ENCODE data around the gene TNFRSF8. TPM values are rescaled to one million over a fixed set of nuclear protein-coding genes. Genes with fewer than 3 reads are reported as not detected.

TNFRSF8 gene
- total RNA-seq, 1 donor from 2014 or later = 0.52 TPM

DNA sequence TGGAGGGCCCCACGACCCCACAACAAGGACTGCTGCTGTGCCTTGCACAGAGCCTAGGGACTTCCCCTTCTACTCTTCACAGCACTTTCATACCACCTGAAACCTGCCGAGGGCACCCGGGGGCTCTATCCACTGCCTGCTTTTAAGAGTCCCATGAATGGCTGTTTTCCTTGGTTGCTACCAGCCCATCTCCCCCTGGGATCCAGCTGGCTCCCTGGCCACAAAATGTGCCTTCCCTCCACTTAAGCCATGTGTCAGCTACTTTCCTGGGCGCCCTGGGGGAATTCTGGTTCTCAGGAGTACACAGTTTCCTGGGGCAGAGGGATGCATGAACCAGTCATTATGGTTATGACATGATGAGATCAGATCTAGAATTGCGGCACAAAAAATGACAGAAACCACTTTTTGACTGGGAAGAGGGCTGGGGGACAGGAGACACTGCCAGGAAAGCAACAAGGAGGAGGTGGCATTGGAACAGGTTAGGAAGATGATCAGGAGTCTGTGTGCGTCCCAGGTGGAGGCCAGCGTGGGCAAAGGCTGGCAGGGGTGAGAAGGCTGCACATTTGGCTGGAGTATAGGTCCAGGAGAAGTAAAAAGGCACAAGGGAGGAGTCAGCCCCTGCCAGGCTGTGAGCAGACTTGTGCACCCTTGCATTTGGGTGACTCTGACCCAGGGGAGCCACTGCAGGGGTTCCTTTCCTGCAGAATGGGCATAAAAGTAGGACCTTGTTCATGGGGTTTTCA lies 3.2 kb upstream of the TNFRSF8 start:
- H3K4me1 ChIP-seq (ENCODE audit: control insufficient read depth in 3 of 3, insufficient read depth in 3 of 3, low read length in 3 of 3) = peaks cover 0 to 11% (median 10%) of the 10 kb centered on the region in 3 donors
- no peaks in the 10 kb centered on the region for H3K36me3 ChIP-seq (ENCODE audit: control insufficient read depth in 3 of 3, insufficient read depth in 3 of 3, low read length in 3 of 3)
- no peaks in the 10 kb centered on the region for H3K9me3 ChIP-seq (ENCODE audit: control insufficient read depth in 3 of 3, low read length in 3 of 3)
- H3K9ac ChIP-seq (ENCODE audit: low read depth in 1 of 3, low read length in 3 of 3) = no peak overlapping the region
- no peak overlapping the region for H3K4me3 ChIP-seq (ENCODE audit: low read length in 3 of 3)
- no peak overlapping the region for H3K27ac ChIP-seq (ENCODE audit: low read depth, low read length)
- H3K27me3 ChIP-seq (ENCODE audit: control insufficient read depth in 3 of 3, insufficient read depth in 3 of 3, low read length in 3 of 3) = peaks cover 22 to 37% (median 27%) of the 10 kb centered on the region in 3 donors

DNA sequence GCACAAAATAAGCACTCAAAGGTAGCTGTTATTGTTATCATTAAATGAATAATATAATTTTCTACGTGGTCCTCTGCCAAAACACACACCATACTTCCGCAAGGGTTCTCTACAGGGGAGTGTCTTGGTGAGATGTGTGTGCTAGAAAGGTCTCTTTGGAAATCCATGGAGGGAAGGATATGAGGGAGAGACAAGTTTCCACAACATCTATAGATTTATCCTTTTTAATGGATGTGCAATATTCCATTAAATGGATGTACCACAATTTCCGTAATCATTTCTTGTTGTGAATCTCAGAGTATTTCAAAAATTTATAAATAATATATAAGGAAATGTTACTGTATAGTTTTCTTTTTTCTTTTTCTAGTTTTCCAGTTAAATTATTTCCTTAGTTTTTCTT lies 2.6 kb upstream of the TNFRSF8 start:
- Histone ChIP-seq H3K36me3 (ENCODE audit: control insufficient read depth in 3 of 3, insufficient read depth in 3 of 3, low read length in 3 of 3) (no peaks in the 10 kb centered on the region), H3K9ac (ENCODE audit: low read depth in 1 of 3, low read length in 3 of 3) (no peak overlapping the region), H3K27me3 (ENCODE audit: control insufficient read depth in 3 of 3, insufficient read depth in 3 of 3, low read length in 3 of 3) (peaks cover 24 to 40% (median 28%) of the 10 kb centered on the region in 3 donors), H3K4me3 (ENCODE audit: low read length in 3 of 3) (no peak overlapping the region), H3K27ac (ENCODE audit: low read depth, low read length) (no peak overlapping the region), H3K9me3 (ENCODE audit: control insufficient read depth in 3 of 3, low read length in 3 of 3) (no peaks in the 10 kb centered on the region), H3K4me1 (ENCODE audit: control insufficient read depth in 3 of 3, insufficient read depth in 3 of 3, low read length in 3 of 3) (peaks cover 0 to 11% (median 10%) of the 10 kb centered on the region in 3 donors)

DNA sequence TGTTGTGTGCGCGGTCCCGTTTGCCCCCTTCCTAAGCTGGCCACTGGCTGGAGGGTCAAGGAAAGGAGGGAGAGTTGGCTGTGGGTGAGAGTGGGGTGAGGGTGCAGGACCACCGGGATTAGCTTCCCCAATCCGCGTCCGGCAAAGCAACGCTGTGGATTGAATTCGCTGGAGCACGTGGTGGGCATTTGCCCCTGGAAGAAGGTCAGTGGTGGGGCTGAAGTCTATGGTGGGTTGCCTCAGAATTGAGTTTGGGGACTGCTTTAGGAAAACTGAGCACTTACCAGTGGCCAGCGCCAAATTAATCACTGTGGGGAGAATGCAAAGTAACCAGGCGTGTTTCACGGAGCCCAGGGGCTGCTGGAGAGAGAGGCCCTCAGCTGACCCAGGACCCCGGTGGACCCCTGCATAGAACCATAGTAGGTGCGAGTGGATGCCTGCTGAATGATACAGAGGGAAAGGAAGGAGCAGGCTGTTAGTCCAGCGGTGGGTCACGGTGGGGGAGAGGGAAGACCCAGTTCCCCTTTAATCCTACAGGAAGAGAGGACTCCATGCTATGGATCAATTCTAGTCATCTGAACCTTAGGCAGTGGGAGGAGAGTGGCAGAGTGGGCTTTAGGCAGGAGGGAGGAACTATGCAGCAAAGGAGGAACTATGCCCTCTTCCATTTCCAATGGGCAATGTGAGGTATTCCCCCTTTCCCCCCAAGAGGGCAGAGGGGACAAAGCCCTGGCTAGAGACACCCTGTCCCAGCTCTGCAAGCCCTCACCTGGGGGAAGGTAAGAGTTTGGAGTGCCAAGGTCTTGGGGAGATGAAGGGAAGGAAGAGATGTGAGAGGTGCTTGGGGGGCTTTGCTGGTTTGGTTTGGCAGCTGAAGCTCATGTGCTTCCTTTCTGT lies 1.2 kb downstream of the TNFRSF8 start:
- Histone ChIP-seq H3K4me3 (ENCODE audit: low read length in 3 of 3) (no peak overlapping the region), H3K27ac (ENCODE audit: low read depth, low read length) (no peak overlapping the region), H3K9me3 (ENCODE audit: control insufficient read depth in 3 of 3, low read length in 3 of 3) (no peaks in the 10 kb centered on the region), H3K27me3 (ENCODE audit: control insufficient read depth in 3 of 3, insufficient read depth in 3 of 3, low read length in 3 of 3) (peaks cover 40 to 62% (median 48%) of the 10 kb centered on the region in 3 donors), H3K9ac (ENCODE audit: low read depth in 1 of 3, low read length in 3 of 3) (no peak overlapping the region), H3K36me3 (ENCODE audit: control insufficient read depth in 3 of 3, insufficient read depth in 3 of 3, low read length in 3 of 3) (no peaks in the 10 kb centered on the region), H3K4me1 (ENCODE audit: control insufficient read depth in 3 of 3, insufficient read depth in 3 of 3, low read length in 3 of 3) (peaks cover 0 to 13% (median 11%) of the 10 kb centered on the region in 3 donors)

DNA sequence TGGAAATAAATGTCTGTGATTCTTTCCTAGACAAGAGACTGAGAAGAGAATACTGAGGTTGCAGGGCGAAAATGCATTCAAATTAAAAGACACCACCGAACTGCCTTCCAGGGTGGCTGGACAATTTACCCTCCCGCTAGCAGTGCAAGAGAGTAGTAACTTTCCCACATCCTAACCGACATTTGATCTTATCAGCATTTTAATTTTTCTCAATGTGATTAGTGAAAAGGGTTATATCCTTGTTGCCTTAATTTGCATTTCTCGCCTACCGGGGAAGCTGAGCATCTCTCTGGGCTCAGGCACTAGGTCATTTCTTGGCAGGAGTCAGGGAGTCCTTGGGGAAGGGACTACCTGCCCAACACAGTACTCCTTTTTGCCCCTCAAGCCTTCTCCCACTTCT lies 2.8 kb downstream of the TNFRSF8 start:
- Histone ChIP-seq H3K4me1 (ENCODE audit: control insufficient read depth in 3 of 3, insufficient read depth in 3 of 3, low read length in 3 of 3) (peaks cover 0 to 13% (median 11%) of the 10 kb centered on the region in 3 donors), H3K27me3 (ENCODE audit: control insufficient read depth in 3 of 3, insufficient read depth in 3 of 3, low read length in 3 of 3) (peaks cover 48 to 57% (median 50%) of the 10 kb centered on the region in 3 donors), H3K36me3 (ENCODE audit: control insufficient read depth in 3 of 3, insufficient read depth in 3 of 3, low read length in 3 of 3) (no peaks in the 10 kb centered on the region), H3K4me3 (ENCODE audit: low read length in 3 of 3) (no peak overlapping the region), H3K27ac (ENCODE audit: low read depth, low read length) (no peak overlapping the region), H3K9ac (ENCODE audit: low read depth in 1 of 3, low read length in 3 of 3) (no peak overlapping the region), H3K9me3 (ENCODE audit: control insufficient read depth in 3 of 3, low read length in 3 of 3) (no peaks in the 10 kb centered on the region)

DNA sequence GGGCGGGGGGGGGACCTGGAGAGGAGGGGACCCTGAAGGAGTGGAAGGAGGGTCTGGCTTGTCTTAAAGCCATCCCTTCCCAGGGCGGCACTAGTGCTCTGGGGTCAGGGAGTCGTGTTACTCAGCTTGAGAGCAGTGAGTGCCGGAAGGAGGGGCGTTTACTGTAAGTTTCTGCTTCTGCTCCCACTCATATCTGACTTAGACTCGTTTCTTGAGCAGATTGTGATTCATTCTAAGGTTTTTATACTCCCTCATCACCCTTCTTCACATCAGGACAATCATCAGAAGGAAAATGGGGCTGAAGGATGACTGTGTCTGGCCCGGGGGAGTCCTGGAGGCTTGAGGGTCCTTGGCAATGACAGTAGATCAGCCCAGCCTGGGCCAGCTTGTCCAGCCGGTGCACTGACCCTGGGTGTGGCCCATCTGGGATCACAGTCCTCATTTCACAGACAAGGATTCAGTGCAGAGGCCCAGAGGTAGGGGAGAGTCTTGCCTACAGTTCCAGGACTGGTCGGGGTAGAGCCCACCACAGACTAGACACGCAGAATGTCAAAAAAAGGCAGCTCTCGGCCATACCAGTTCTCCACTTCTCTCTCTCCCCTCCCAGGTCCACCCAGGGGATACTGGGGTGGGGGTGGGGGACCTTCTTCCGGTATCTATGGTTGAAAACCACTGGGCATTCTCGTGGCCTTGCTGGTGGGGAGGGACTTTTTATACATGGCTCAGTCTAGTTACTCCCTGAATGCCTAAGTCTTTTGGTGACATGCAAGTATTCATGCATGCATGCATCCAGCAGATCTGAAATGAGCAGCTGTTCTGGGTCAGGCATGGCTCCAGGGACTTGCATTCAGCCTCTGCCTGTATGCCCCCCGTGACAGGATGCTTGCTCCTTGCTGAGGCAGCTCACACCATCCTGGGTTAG lies 5.1 kb downstream of the TNFRSF8 start:
- Histone ChIP-seq H3K36me3 (ENCODE audit: control insufficient read depth in 3 of 3, insufficient read depth in 3 of 3, low read length in 3 of 3) (no peaks in the 10 kb centered on the region), H3K9ac (ENCODE audit: low read depth in 1 of 3, low read length in 3 of 3) (no peak overlapping the region), H3K9me3 (ENCODE audit: control insufficient read depth in 3 of 3, low read length in 3 of 3) (no peaks in the 10 kb centered on the region), H3K27me3 (ENCODE audit: control insufficient read depth in 3 of 3, insufficient read depth in 3 of 3, low read length in 3 of 3) (peaks cover 42 to 47% (median 44%) of the 10 kb centered on the region in 3 donors), H3K27ac (ENCODE audit: low read depth, low read length) (peak overlapping the region; percentile 37), H3K4me3 (ENCODE audit: low read length in 3 of 3) (no peak overlapping the region), H3K4me1 (ENCODE audit: control insufficient read depth in 3 of 3, insufficient read depth in 3 of 3, low read length in 3 of 3) (peaks cover 0 to 10% (median 9%) of the 10 kb centered on the region in 3 donors)

DNA sequence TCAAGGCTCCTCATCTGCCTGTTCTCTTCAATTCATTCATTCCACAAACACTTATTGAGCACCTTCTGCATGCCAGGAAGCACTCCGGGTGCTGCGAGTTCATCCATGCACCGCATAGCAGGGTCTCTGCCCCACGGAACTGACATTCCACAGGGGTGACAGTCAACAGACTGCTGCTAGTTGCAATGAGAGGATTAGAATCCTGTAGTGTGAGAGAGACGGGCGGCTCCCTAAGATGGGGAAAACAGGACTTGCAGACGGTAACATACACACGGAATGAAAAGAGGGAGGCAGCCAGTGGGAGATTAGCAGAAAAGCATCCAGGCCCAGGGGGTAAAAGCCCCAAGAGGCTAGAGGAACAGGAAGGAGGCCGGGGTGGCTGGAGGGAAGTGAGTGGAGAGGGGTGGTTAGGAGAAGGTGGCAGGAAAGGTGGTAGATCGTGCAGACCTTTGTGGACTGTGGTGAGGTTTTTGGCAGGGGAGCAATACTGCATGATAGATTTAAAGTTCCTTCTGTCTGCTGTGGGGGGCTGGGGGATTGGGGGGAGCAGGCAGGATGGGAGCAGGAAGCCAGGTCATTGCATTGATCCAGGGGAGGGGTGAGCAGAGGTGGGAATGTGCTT lies 6.6 kb downstream of the TNFRSF8 start:
- no peaks in the 10 kb centered on the region for H3K36me3 ChIP-seq (ENCODE audit: control insufficient read depth in 3 of 3, insufficient read depth in 3 of 3, low read length in 3 of 3)
- peaks cover 27 to 31% (median 28%) of the 10 kb centered on the region in 3 donors for H3K27me3 ChIP-seq (ENCODE audit: control insufficient read depth in 3 of 3, insufficient read depth in 3 of 3, low read length in 3 of 3)
- H3K27ac ChIP-seq (ENCODE audit: low read depth, low read length) = no peak overlapping the region
- H3K4me1 ChIP-seq (ENCODE audit: control insufficient read depth in 3 of 3, insufficient read depth in 3 of 3, low read length in 3 of 3) = peaks cover 0 to 3% (median 0%) of the 10 kb centered on the region in 3 donors
- H3K9ac ChIP-seq (ENCODE audit: low read depth in 1 of 3, low read length in 3 of 3) = no peak overlapping the region
- no peaks in the 10 kb centered on the region for H3K9me3 ChIP-seq (ENCODE audit: control insufficient read depth in 3 of 3, low read length in 3 of 3)
- no peak overlapping the region for H3K4me3 ChIP-seq (ENCODE audit: low read length in 3 of 3)

DNA sequence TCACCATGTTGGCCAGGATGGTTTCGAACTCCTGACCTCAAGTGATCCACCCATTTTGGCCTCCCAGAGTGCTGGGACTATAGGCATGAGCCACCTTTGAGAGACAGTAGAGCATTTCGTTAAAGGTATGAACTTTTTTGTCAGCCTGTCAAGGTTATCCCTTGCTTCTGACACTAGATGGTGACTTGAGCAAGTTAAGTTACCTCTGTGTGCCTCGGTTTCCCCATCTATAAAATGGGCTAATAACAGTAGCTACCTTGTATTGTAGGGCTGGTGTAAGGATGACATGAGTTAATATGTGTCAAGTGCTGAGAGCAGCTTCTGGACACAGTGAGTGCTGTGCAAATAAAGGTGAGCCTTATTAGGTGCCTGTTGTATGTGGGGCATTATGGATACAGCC lies 8.8 kb downstream of the TNFRSF8 start:
- H3K27me3 ChIP-seq (ENCODE audit: control insufficient read depth in 3 of 3, insufficient read depth in 3 of 3, low read length in 3 of 3) = peaks cover 15 to 18% (median 17%) of the 10 kb centered on the region in 3 donors
- no peak overlapping the region for H3K27ac ChIP-seq (ENCODE audit: low read depth, low read length)
- H3K9ac ChIP-seq (ENCODE audit: low read depth in 1 of 3, low read length in 3 of 3) = no peak overlapping the region
- H3K4me1 ChIP-seq (ENCODE audit: control insufficient read depth in 3 of 3, insufficient read depth in 3 of 3, low read length in 3 of 3) = peaks cover 0 to 3% (median 2%) of the 10 kb centered on the region in 3 donors
- peaks cover 0 to 2% (median 0%) of the 10 kb centered on the region in 3 donors for H3K9me3 ChIP-seq (ENCODE audit: control insufficient read depth in 3 of 3, low read length in 3 of 3)
- no peaks in the 10 kb centered on the region for H3K36me3 ChIP-seq (ENCODE audit: control insufficient read depth in 3 of 3, insufficient read depth in 3 of 3, low read length in 3 of 3)
- H3K4me3 ChIP-seq (ENCODE audit: low read length in 3 of 3) = no peak overlapping the region

DNA sequence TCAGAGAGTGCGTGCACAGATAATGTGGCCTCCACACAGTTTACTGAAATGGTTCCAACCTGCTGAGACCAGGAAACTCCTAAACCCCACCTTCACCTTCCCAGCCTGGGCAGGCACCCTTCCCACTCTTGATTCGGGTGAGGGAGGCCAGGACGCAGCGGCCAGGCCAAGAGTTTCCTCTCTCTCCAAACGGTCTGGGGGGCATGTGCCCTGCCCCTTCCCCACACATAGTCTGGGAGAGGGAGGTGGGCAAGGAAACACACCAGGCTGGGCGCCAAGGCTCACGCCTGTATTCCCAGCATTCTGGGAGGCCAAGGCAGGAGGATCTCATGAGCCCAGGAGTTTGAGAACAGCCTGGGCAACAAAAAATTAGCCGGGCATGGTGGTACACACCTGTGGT lies 9.6 kb downstream of the TNFRSF8 start:
- peaks cover 12 to 17% (median 12%) of the 10 kb centered on the region in 3 donors for H3K27me3 ChIP-seq (ENCODE audit: control insufficient read depth in 3 of 3, insufficient read depth in 3 of 3, low read length in 3 of 3)

DNA sequence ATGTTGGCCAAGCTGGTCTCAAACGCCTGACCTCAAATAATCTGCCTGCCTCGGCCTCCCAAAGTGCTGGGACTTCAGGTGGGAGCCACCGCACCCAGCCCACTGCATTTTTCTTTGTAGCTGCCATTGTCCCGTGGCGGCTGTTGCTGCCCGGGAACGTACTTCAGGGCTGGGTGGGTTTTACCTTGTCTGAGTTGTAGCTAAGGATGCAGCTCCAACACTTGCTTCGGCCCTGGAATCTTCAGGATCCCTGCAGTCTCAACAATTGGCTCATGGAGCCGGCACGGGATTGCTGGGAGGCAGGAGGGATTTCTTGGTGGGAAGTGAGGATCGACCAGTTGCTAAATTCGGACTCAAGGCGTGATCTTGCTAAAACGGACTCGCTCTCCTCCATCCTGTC lies 10.7 kb downstream of the TNFRSF8 start:
- H3K27me3 ChIP-seq (ENCODE audit: control insufficient read depth in 3 of 3, insufficient read depth in 3 of 3, low read length in 3 of 3) = peaks cover 8 to 18% (median 9%) of the 10 kb centered on the region in 3 donors
- H3K27ac ChIP-seq (ENCODE audit: low read depth, low read length) = no peak overlapping the region
- H3K4me1 ChIP-seq (ENCODE audit: control insufficient read depth in 3 of 3, insufficient read depth in 3 of 3, low read length in 3 of 3) = peaks cover 0 to 2% (median 0%) of the 10 kb centered on the region in 3 donors
- no peaks in the 10 kb centered on the region for H3K36me3 ChIP-seq (ENCODE audit: control insufficient read depth in 3 of 3, insufficient read depth in 3 of 3, low read length in 3 of 3)
- H3K9me3 ChIP-seq (ENCODE audit: control insufficient read depth in 3 of 3, low read length in 3 of 3) = peaks cover 3 to 5% (median 4%) of the 10 kb centered on the region in 3 donors
- H3K9ac ChIP-seq (ENCODE audit: low read depth in 1 of 3, low read length in 3 of 3) = no peak overlapping the region
- H3K4me3 ChIP-seq (ENCODE audit: low read length in 3 of 3) = no peak overlapping the region

More for the DNA sequence above, 9.6 kb downstream of the TNFRSF8 start:
- peaks cover 0 to 3% (median 2%) of the 10 kb centered on the region in 3 donors for H3K4me1 ChIP-seq (ENCODE audit: control insufficient read depth in 3 of 3, insufficient read depth in 3 of 3, low read length in 3 of 3)
- no peaks in the 10 kb centered on the region for H3K36me3 ChIP-seq (ENCODE audit: control insufficient read depth in 3 of 3, insufficient read depth in 3 of 3, low read length in 3 of 3)
- no peak overlapping the region for H3K27ac ChIP-seq (ENCODE audit: low read depth, low read length)
- H3K4me3 ChIP-seq (ENCODE audit: low read length in 3 of 3) = no peak overlapping the region
- peaks cover 3 to 5% (median 4%) of the 10 kb centered on the region in 3 donors for H3K9me3 ChIP-seq (ENCODE audit: control insufficient read depth in 3 of 3, low read length in 3 of 3)
- H3K9ac ChIP-seq (ENCODE audit: low read depth in 1 of 3, low read length in 3 of 3) = no peak overlapping the region
